ENCODE results near the gene CORO2A.

Gene CORO2A
- 28.0 to 45.7 reads per million in 2 donors for total RNA-seq

GRCh38 chr9:98192503-98193335 lies at the start of gene CORO2A:
CORO2A (minus strand) TSS chr9:98192637; CDS start chr9:98157660, 34,977 bp downstream.
- peak; percentile 65 for DNase-seq

GRCh38 chr9:98241357-98242300 lies 49.2 kb upstream of the CORO2A start:
- DNase-seq: no peak

GRCh38 chr9:98240475-98240874 lies 48.0 kb upstream of the CORO2A start:
- DNase-seq: no peak

- no peak for DNase-seq
Measured at GRCh38 chr9:98236901-98237487, 44.6 kb upstream of the CORO2A start.

GRCh38 chr9:98235126-98235525 lies 42.7 kb upstream of the CORO2A start:
- no peak for DNase-seq

- no peak for DNase-seq
Measured at GRCh38 chr9:98234245-98234825, 41.9 kb upstream of the CORO2A start.

- DNase-seq: no peak
Measured at GRCh38 chr9:98232926-98233325, 40.5 kb upstream of the CORO2A start.

- DNase-seq: no peak
Measured at GRCh38 chr9:98231770-98232478, 39.5 kb upstream of the CORO2A start.

- DNase-seq: no peak
Measured at GRCh38 chr9:98230789-98231188, 38.4 kb upstream of the CORO2A start.

- DNase-seq: no peak
Measured at GRCh38 chr9:98230304-98230703, 37.9 kb upstream of the CORO2A start.

GRCh38 chr9:98229620-98230019 lies 37.2 kb upstream of the CORO2A start:
- DNase-seq: no peak

GRCh38 chr9:98229090-98229395 lies 36.6 kb upstream of the CORO2A start:
- no peak for DNase-seq

- DNase-seq: no peak
Measured at GRCh38 chr9:98228392-98229089, 36.1 kb upstream of the CORO2A start.

- DNase-seq: no peak
Measured at GRCh38 chr9:98227883-98228282, 35.4 kb upstream of the CORO2A start.

GRCh38 chr9:98226957-98227356 lies 34.5 kb upstream of the CORO2A start:
- no peak for DNase-seq

- DNase-seq: no peak
Measured at GRCh38 chr9:98226516-98226915, 34.1 kb upstream of the CORO2A start.

- no peak for DNase-seq
Measured at GRCh38 chr9:98225015-98225442, 32.6 kb upstream of the CORO2A start.

GRCh38 chr9:98222885-98223691 lies 30.7 kb upstream of the CORO2A start:
- DNase-seq: no peak

- no peak for DNase-seq
Measured at GRCh38 chr9:98220911-98221310, 28.5 kb upstream of the CORO2A start.

- DNase-seq: no peak
Measured at GRCh38 chr9:98219794-98220370, 27.4 kb upstream of the CORO2A start.
